Endothelial cell of umbilical vein (primary cell): ENCODE measurements around the gene EFNB1. TPM values are rescaled to one million over a fixed set of nuclear protein-coding genes. Genes with fewer than 3 reads are reported as not detected.

Experiments used
- BruUV-seq: library from RNA; stranded (reverse); fragments of 400-500 nt; replicated peaks from 2 replicates; lab custom pipeline; 2021; lab: Mats Ljungman, UMichigan
- CTCF ChIA-PET: fragments of 300-600, 350-600 bp; sonication (Branson Sonifier 250); formaldehyde crosslinking; loops from one replicate; lab custom pipeline; 2021; ENCODE audit warnings: antibody characterized with exemption, inconsistent platforms; lab: Charles Lee
- POLR2A ChIA-PET: fragments of 300-600, 350-600 bp; sonication (Branson Sonifier 250); formaldehyde crosslinking; loops from one replicate; lab custom pipeline; 2021; ENCODE audit warnings: antibody characterized with exemption, inconsistent platforms; lab: Charles Lee
- DNase-seq: peaks from one replicate; pipeline ENCODE4 v3.0.0-alpha.2; 2011; ENCODE audit warnings: low read depth, low spot score
- FAIRE-seq: peaks from 2 replicates; lab custom pipeline; 2011; peaks lifted over from hg19 to GRCh38; lab: Jason Lieb, UNC
- H2AFZ ChIP-seq: 2 replicates; pipeline ENCODE4 v1.6.0; 2012; ENCODE audit warnings: low read depth, low read length, control low read depth, inconsistent platforms
- H3K27ac ChIP-seq: 2 replicates; pipeline ENCODE4 v1.5.1; 2011; ENCODE audit warnings: low read depth, mild to moderate bottlenecking, control low read depth, low read length, moderate library complexity; ENCODE audit not compliant: insufficient read depth
- H3K27me3 ChIP-seq, 2 experiments: 2 replicates each; pipeline versions ENCODE4 v1.6.0 to v1.6.1; 2011; ENCODE audit warnings: low read length in 2 of 2, mixed read lengths in 1 of 2; ENCODE audit not compliant: control insufficient read depth in 2 of 2, insufficient read depth in 2 of 2
- H3K36me3 ChIP-seq, 2 experiments: 2 replicates in 1 of 2; 3 replicates in 1 of 2; pipeline ENCODE4 v1.5.1; 2011; ENCODE audit warnings: low read length in 2 of 2, mild to moderate bottlenecking in 1 of 2, moderate library complexity in 1 of 2; ENCODE audit not compliant: control insufficient read depth in 2 of 2, insufficient read depth in 2 of 2; ENCODE audit errors: extremely low read depth in 1 of 2
- H3K4me1 ChIP-seq: 3 replicates; pipeline ENCODE4 v1.5.1; 2011; ENCODE audit warnings: mild to moderate bottlenecking, low read length; ENCODE audit not compliant: control insufficient read depth, insufficient read depth; ENCODE audit errors: extremely low read depth
- H3K4me2 ChIP-seq: 2 replicates; pipeline ENCODE4 v1.6.1; 2011; ENCODE audit warnings: low read length, control low read depth, mixed read lengths; ENCODE audit not compliant: insufficient read depth
- H3K4me3 ChIP-seq, 3 experiments: fragments of 200-600 bp in 1 of 3; sonication (generic), shearing (Covaris generic) in 1 of 3; replicated peaks in 1 of 3; 2 replicates each; pipeline ENCODE4 v1.5.1; 2011 to 2016; ENCODE audit warnings: control low read depth in 3 of 3, low read length in 3 of 3, mild to moderate bottlenecking in 2 of 3, inconsistent platforms in 1 of 3, low read depth in 1 of 3, moderate library complexity in 1 of 3; ENCODE audit not compliant: insufficient read depth in 1 of 3
- H3K79me2 ChIP-seq: 2 replicates; pipeline ENCODE4 v1.6.0; 2012; ENCODE audit warnings: low read length, inconsistent platforms; ENCODE audit not compliant: control insufficient read depth, insufficient read depth
- H3K9ac ChIP-seq: replicated peaks from 2 replicates; pipeline ENCODE3; 2011; ENCODE audit warnings: low read length, control low read depth; ENCODE audit not compliant: insufficient read depth; ENCODE audit errors: extremely low read depth
- H3K9me1 ChIP-seq: replicated peaks from 3 replicates; pipeline ENCODE4 v1.6.0; 2011; ENCODE audit warnings: mild to moderate bottlenecking, low read length; ENCODE audit not compliant: control insufficient read depth, insufficient read depth; ENCODE audit errors: extremely low read depth
- H3K9me3 ChIP-seq: replicated peaks from 2 replicates; pipeline ENCODE4 v1.5.1; 2012; ENCODE audit warnings: low read length, inconsistent platforms; ENCODE audit not compliant: control insufficient read depth, insufficient read depth
- H4K20me1 ChIP-seq: replicated peaks from 2 replicates; pipeline ENCODE3; 2011; ENCODE audit warnings: mild to moderate bottlenecking, low read length; ENCODE audit not compliant: control insufficient read depth, insufficient read depth; ENCODE audit errors: extremely low read depth
- EZH2 ChIP-seq: IDR thresholded peaks from 2 replicates; pipeline ENCODE4 v1.6.1; 2012; ENCODE audit warnings: borderline replicate concordance, low read depth, mild to moderate bottlenecking, moderate library complexity, low read length, inconsistent platforms; ENCODE audit not compliant: severe bottlenecking
- FOS ChIP-seq: IDR thresholded peaks from 2 replicates; pipeline ENCODE4 v1.6.1; 2011; ENCODE audit warnings: mild to moderate bottlenecking, low read length, moderate library complexity, borderline replicate concordance; ENCODE audit not compliant: insufficient read depth
- GATA2 ChIP-seq: IDR thresholded peaks from 2 replicates; pipeline ENCODE4 v1.7.0; 2011; ENCODE audit warnings: low read depth, mild to moderate bottlenecking, moderate library complexity, mixed read lengths, low read length; ENCODE audit not compliant: insufficient read length, insufficient read depth
- JUN ChIP-seq: IDR thresholded peaks from 2 replicates; pipeline ENCODE4 v1.6.1; 2011; ENCODE audit warnings: borderline replicate concordance, low read depth; ENCODE audit not compliant: insufficient read length, insufficient read depth
- MAX ChIP-seq: IDR thresholded peaks from 2 replicates; pipeline ENCODE4 v1.6.1; 2011; ENCODE audit not compliant: insufficient read depth, insufficient read length
- MYC ChIP-seq: IDR thresholded peaks from one replicate; pipeline ENCODE4 v1.6.1; 2011; ENCODE audit warnings: mild to moderate bottlenecking, low read depth, low read length
- POLR2A ChIP-seq: IDR thresholded peaks from 2 replicates; pipeline ENCODE4 v1.6.1; 2012; ENCODE audit warnings: low read depth, mild to moderate bottlenecking, control low read depth, low read length
- POLR2AphosphoS5 ChIP-seq: IDR thresholded peaks from 2 replicates; pipeline ENCODE4 v1.6.1; 2012; ENCODE audit warnings: low read depth, mild to moderate bottlenecking, control low read depth, low read length, moderate library complexity; ENCODE audit not compliant: insufficient read depth
- dilution Hi-C: fragments of 300-500 bp; cut with MboI; formaldehyde crosslinking; loops from one replicate; pipeline ENCODE4 v1.15.0; 2019; ENCODE audit warnings: low sequenced_read_pairs; ENCODE audit not compliant: extremely low pct_ligation_motif_present
- intact Hi-C: fragments of 100-400 bp; cut with micrococcal nuclease; formaldehyde crosslinking; loops from one replicate; pipeline ENCODE4 v1.10.0; 2022
- polyA plus RNA-seq, 4 experiments: library from polyadenylated mRNA; depleted of rRNA in 3 of 4; stranded (reverse) in 3 of 4; unstranded in 1 of 4; fragments of >200 nt; gene quantifications; 2 replicates each; pipeline versions ENCODE4 v1.2.1 to v1.2.3, GENCODE V29; 2011 to 2012; ENCODE audit warnings: missing spikeins in 1 of 4
- total RNA-seq: library from RNA; stranded (reverse); gene quantifications from 2 replicates; pipeline ENCODE4 v1.2.3, GENCODE V29; 2021
- TF ChIP-seq, protein P1 (sequence below), 2 donors: IDR thresholded peaks; 1 replicate in 1 of 2; 2 replicates in 1 of 2; pipeline ENCODE4 v1.5.1; 2011; ENCODE audit warnings: low read length in 2 of 2, mild to moderate bottlenecking in 2 of 2, moderate library complexity in 2 of 2, control low read depth in 1 of 2, inconsistent platforms in 1 of 2, low read depth in 1 of 2; ENCODE audit not compliant: insufficient read depth in 1 of 2; ENCODE audit errors: extremely low read depth in 1 of 2

EFNB1 gene
- total and polyA plus RNA-seq, 2 donors (not counting 3 experiments of a cell fraction or from before 2014, with no cell fraction given) = 7.8 to 13.3 TPM

- H3K4me3 ChIP-seq = no peak overlapping the region
- DNase-seq (no peak), FAIRE-seq (no peak)
- no peaks in the 10 kb centered on the region for H3K9me3 ChIP-seq
- no peaks in the 10 kb centered on the region for H3K79me2 ChIP-seq
- H3K36me3 ChIP-seq = no peaks in the 10 kb centered on the region
- H3K9me1 ChIP-seq = no peaks in the 10 kb centered on the region
- no peaks in the 10 kb centered on the region for H3K4me1 ChIP-seq
- no peak overlapping the region for H3K4me2 ChIP-seq
- no peaks in the 10 kb centered on the region for H4K20me1 ChIP-seq
- ChIA-PET CTCF (interaction anchor here (1.6 kb wide), 1 partner anchor 210 kb away, joined by 4 read pairs; no protein-coding TSS in a partner anchor), POLR2A (no interaction called here)
- intact Hi-C loops = no loop called here
- no peak for TF ChIP-seq JUN
- TF ChIP-seq MYC = no peak
- no peak for TF ChIP-seq EZH2
- TF ChIP-seq POLR2A = no peak
- no peak for TF ChIP-seq MAX
- TF ChIP-seq FOS = no peak
- TF ChIP-seq GATA2 = no peak
- TF ChIP-seq, protein P1, sequence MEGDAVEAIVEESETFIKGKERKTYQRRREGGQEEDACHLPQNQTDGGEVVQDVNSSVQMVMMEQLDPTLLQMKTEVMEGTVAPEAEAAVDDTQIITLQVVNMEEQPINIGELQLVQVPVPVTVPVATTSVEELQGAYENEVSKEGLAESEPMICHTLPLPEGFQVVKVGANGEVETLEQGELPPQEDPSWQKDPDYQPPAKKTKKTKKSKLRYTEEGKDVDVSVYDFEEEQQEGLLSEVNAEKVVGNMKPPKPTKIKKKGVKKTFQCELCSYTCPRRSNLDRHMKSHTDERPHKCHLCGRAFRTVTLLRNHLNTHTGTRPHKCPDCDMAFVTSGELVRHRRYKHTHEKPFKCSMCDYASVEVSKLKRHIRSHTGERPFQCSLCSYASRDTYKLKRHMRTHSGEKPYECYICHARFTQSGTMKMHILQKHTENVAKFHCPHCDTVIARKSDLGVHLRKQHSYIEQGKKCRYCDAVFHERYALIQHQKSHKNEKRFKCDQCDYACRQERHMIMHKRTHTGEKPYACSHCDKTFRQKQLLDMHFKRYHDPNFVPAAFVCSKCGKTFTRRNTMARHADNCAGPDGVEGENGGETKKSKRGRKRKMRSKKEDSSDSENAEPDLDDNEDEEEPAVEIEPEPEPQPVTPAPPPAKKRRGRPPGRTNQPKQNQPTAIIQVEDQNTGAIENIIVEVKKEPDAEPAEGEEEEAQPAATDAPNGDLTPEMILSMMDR (IDR thresholded peaks at IDR 0.05; ENCODE audit: extremely low read depth in 1 of 2, insufficient read depth in 1 of 2, low read depth in 1 of 2, low read length in 2 of 2) = no peak
- no peak for TF ChIP-seq POLR2AphosphoS5
- no peak overlapping the region for H2AFZ ChIP-seq
- no peak overlapping the region for H3K27ac ChIP-seq
- dilution Hi-C loops = no loop called here
- H3K9ac ChIP-seq = no peak overlapping the region
- BruUV-seq = no TSS peak
- H3K27me3 ChIP-seq = peaks cover 6 to 7% of the 10 kb centered on the region in 2 experiments
Observed at GRCh38 chrX:68883800-68884199, 55.0 kb downstream of the EFNB1 start.
